ENCODE measurements around the gene CPO.

GRCh38 chr2:206982360-206982955 lies 43.1 kb downstream of the CPO start:
- no peak for TF ChIP-seq POLR2A (IDR thresholded peaks at IDR 0.05; ENCODE audit: low read depth, low read length)
- no peak for TF ChIP-seq TAF1 (IDR thresholded peaks at IDR 0.05; ENCODE audit: borderline replicate concordance, low read depth, low read length)
- TF ChIP-seq POLR2AphosphoS5 (IDR thresholded peaks at IDR 0.05; ENCODE audit: low read depth, low read length) = no peak
